Measurements from ENCODE around the gene HESX1.

DNA sequence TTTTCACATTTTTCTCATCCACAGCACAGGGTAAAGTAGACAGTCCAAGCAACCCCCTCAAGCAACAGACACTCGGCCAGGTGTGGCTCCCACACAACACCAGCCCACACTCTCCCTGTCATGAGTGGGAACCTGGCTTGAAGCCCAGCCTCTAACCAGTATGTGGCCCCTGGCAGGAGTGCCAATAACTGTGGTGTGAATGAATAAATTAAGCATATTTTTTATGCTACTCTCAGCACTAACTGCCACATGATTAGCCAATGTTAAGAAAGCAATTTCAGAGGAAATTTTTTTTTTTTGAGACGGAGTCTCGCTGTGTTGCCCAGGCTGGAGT, 44.5 kb downstream of the HESX1 start:
- TF ChIP-seq, protein P1, sequence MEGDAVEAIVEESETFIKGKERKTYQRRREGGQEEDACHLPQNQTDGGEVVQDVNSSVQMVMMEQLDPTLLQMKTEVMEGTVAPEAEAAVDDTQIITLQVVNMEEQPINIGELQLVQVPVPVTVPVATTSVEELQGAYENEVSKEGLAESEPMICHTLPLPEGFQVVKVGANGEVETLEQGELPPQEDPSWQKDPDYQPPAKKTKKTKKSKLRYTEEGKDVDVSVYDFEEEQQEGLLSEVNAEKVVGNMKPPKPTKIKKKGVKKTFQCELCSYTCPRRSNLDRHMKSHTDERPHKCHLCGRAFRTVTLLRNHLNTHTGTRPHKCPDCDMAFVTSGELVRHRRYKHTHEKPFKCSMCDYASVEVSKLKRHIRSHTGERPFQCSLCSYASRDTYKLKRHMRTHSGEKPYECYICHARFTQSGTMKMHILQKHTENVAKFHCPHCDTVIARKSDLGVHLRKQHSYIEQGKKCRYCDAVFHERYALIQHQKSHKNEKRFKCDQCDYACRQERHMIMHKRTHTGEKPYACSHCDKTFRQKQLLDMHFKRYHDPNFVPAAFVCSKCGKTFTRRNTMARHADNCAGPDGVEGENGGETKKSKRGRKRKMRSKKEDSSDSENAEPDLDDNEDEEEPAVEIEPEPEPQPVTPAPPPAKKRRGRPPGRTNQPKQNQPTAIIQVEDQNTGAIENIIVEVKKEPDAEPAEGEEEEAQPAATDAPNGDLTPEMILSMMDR (IDR thresholded peaks at IDR 0.05) = no peak
- no peak for TF ChIP-seq POLR2A (IDR thresholded peaks at IDR 0.05)

Data from heart left ventricle (tissue), 13 donors.